ENCODE data around the gene RASSF10. TPM values are rescaled to one million over a fixed set of nuclear protein-coding genes. Genes with fewer than 3 reads are reported as not detected.

The RASSF10 gene
- total RNA-seq, 1 donor from 2014 or later: 2.9 TPM

DNA sequence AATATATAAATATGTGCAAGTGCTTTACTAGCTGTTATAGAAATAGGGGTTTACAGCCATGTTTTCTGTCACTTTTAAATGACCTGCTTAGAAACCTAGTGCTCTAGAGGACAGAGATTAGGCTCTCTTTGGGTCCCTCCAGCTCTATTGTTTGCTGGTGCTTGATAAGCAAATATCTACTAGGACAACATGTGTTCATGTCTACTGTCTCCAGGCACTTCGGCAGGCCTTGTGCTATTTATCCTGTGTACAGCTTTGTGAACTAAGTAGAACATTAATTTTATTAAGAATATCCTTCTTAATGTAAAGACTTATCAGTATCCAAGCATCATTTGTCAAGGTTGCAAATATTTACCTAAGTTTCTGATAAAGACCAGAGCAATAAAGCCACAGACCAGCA, 11.9 kb upstream of the RASSF10 start:
- H3K4me1 Mint-ChIP-seq: peaks cover 8% of the 10 kb centered on the region
- H3K27ac Mint-ChIP-seq: no peak overlapping the region
- H3K4me1 ChIP-seq: no peaks in the 10 kb centered on the region
- H3K36me3 ChIP-seq: no peaks in the 10 kb centered on the region
- no peaks in the 10 kb centered on the region for H4K20me1 ChIP-seq (ENCODE audit: low read depth)
- H3K4me3 ChIP-seq: no peak overlapping the region
- TF ChIP-seq, protein P1, sequence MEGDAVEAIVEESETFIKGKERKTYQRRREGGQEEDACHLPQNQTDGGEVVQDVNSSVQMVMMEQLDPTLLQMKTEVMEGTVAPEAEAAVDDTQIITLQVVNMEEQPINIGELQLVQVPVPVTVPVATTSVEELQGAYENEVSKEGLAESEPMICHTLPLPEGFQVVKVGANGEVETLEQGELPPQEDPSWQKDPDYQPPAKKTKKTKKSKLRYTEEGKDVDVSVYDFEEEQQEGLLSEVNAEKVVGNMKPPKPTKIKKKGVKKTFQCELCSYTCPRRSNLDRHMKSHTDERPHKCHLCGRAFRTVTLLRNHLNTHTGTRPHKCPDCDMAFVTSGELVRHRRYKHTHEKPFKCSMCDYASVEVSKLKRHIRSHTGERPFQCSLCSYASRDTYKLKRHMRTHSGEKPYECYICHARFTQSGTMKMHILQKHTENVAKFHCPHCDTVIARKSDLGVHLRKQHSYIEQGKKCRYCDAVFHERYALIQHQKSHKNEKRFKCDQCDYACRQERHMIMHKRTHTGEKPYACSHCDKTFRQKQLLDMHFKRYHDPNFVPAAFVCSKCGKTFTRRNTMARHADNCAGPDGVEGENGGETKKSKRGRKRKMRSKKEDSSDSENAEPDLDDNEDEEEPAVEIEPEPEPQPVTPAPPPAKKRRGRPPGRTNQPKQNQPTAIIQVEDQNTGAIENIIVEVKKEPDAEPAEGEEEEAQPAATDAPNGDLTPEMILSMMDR (IDR thresholded peaks at IDR 0.05): no peak
- TF ChIP-seq EZH2 (IDR thresholded peaks at IDR 0.05) (no peak), EZH2phosphoT487 (IDR thresholded peaks at IDR 0.05) (no peak)
- H3K9me3 Mint-ChIP-seq: peaks cover 3% of the 10 kb centered on the region
- H3K79me2 ChIP-seq (ENCODE audit: low read depth): no peaks in the 10 kb centered on the region
- no peak for DNase-seq (ENCODE audit: low spot score)
- H3K36me3 Mint-ChIP-seq: peaks cover 14% of the 10 kb centered on the region
- H3K27ac ChIP-seq: no peak overlapping the region
- H2AFZ ChIP-seq (replicated peaks): no peak overlapping the region
- no peaks in the 10 kb centered on the region for H3K9me3 ChIP-seq (ENCODE audit: low read depth)
- peaks cover 5% of the 10 kb centered on the region for H3K27me3 Mint-ChIP-seq (ENCODE audit: insufficient read depth, low read depth)
- no peak overlapping the region for H3K9ac ChIP-seq
- no peak overlapping the region for H3K4me3 Mint-ChIP-seq
- H3K4me2 ChIP-seq: no peak overlapping the region
- no peaks in the 10 kb centered on the region for H3K27me3 ChIP-seq
- no peaks in the 10 kb centered on the region for H3F3A ChIP-seq (ENCODE audit: low read depth)

- Histone ChIP-seq H2AFZ (replicated peaks) (no peak overlapping the region), H3K27ac (no peak overlapping the region), H4K20me1 (ENCODE audit: low read depth) (no peaks in the 10 kb centered on the region), H3K36me3 (no peaks in the 10 kb centered on the region), H3K9ac (no peak overlapping the region), H3F3A (ENCODE audit: low read depth) (peaks cover 4% of the 10 kb centered on the region), H3K4me3 (no peak overlapping the region), H3K79me2 (ENCODE audit: low read depth) (no peaks in the 10 kb centered on the region), H3K4me2 (no peak overlapping the region), H3K9me3 (ENCODE audit: low read depth) (no peaks in the 10 kb centered on the region), H3K4me1 (peaks cover 4% of the 10 kb centered on the region), H3K27me3 (no peaks in the 10 kb centered on the region)
- DNase-seq (ENCODE audit: low spot score): no peak
- no peak overlapping the region for H3K27ac Mint-ChIP-seq
- no peak overlapping the region for H3K4me3 Mint-ChIP-seq
- TF ChIP-seq EZH2 (IDR thresholded peaks at IDR 0.05): no peak
- TF ChIP-seq, protein P1 (IDR thresholded peaks at IDR 0.05): no peak
- peaks cover 8% of the 10 kb centered on the region for H3K9me3 Mint-ChIP-seq
- H3K27me3 Mint-ChIP-seq (ENCODE audit: insufficient read depth, low read depth): peaks cover 5% of the 10 kb centered on the region
- peaks cover 14% of the 10 kb centered on the region for H3K36me3 Mint-ChIP-seq
- peaks cover 8% of the 10 kb centered on the region for H3K4me1 Mint-ChIP-seq
Measured at GRCh38 chr11:12998336-12998735, 10.8 kb upstream of the RASSF10 start.

DNA sequence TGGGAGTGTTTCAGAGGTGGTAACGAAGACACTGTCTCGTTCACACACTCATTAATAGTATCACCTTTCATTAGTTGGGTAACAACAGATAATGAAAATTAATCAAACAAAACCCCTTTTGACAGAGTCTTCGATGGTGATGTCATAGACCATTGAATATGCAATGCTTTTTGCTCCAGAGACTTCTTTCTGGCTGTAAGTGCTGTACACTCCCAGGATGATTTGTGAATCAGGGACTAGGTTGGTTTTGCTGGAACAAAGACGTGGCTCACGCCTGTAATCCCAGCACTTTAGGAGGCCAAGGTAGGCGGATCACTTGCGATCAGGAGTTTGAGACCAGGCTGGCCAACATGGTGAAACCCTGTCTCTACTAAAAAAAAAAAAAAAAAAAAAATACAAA, 9.5 kb upstream of the RASSF10 start:
- H3K4me3 ChIP-seq: no peak overlapping the region
- no peaks in the 10 kb centered on the region for H3K9me3 ChIP-seq (ENCODE audit: low read depth)
- H4K20me1 ChIP-seq (ENCODE audit: low read depth): no peaks in the 10 kb centered on the region
- TF ChIP-seq, protein P1 (IDR thresholded peaks at IDR 0.05): no peak
- TF ChIP-seq EZH2phosphoT487 (IDR thresholded peaks at IDR 0.05) (no peak), EZH2 (IDR thresholded peaks at IDR 0.05) (no peak)
- H3K79me2 ChIP-seq (ENCODE audit: low read depth): no peaks in the 10 kb centered on the region
- Mint-ChIP-seq H3K27me3 (ENCODE audit: insufficient read depth, low read depth) (peaks cover 10% of the 10 kb centered on the region), H3K4me1 (peaks cover 19% of the 10 kb centered on the region), H3K27ac (no peak overlapping the region), H3K36me3 (peaks cover 14% of the 10 kb centered on the region), H3K9me3 (peaks cover 12% of the 10 kb centered on the region), H3K4me3 (no peak overlapping the region)
- H3K27me3 ChIP-seq: no peaks in the 10 kb centered on the region
- H3K4me1 ChIP-seq: peaks cover 17% of the 10 kb centered on the region
- peaks cover 17% of the 10 kb centered on the region for H3F3A ChIP-seq (ENCODE audit: low read depth)
- H3K36me3 ChIP-seq: no peaks in the 10 kb centered on the region
- no peak for DNase-seq (ENCODE audit: low spot score)
- H3K9ac ChIP-seq: no peak overlapping the region
- H3K4me2 ChIP-seq: no peak overlapping the region
- H3K27ac ChIP-seq: no peak overlapping the region
- no peak overlapping the region for H2AFZ ChIP-seq (replicated peaks)

Data from neural progenitor cell (in vitro differentiated cells).